Measurements from ENCODE around the gene FCER1G.
"Not testable (repeated sequence)": the region's sequence is repeated elsewhere in the genome, so short reads cannot be mapped to it uniquely, and the experiment has no call there.

The FCER1G gene

GRCh38 chr1:161244888-161245287 is 29.8 kb downstream of the FCER1G start:
- no peak overlapping the region for H3K27ac ChIP-seq (ENCODE audit: low read depth, low read length, poor library complexity, severe bottlenecking)
- H2AFZ ChIP-seq (ENCODE audit: low read length), result no peak overlapping the region
- no peak overlapping the region for H3K9ac ChIP-seq (ENCODE audit: low read length)
- H3K4me1 ChIP-seq (ENCODE audit: insufficient read depth, low read length, severe bottlenecking), result no peaks in the 10 kb centered on the region
- no peaks in the 10 kb centered on the region for H3K9me2 ChIP-seq (ENCODE audit: low read depth, low read length)
- H3K27me3 ChIP-seq (ENCODE audit: insufficient read depth, low read length), result no peaks in the 10 kb centered on the region
- H3K4me2 ChIP-seq (ENCODE audit: low read length), result no peak overlapping the region
- no peaks in the 10 kb centered on the region for H4K20me1 ChIP-seq (ENCODE audit: insufficient read depth, low read length)
- H3F3A ChIP-seq (ENCODE audit: insufficient read depth, low read length), result no peaks in the 10 kb centered on the region
- TF ChIP-seq EZH2 (IDR thresholded peaks at IDR 0.05; ENCODE audit: borderline replicate concordance, low read length) (no peak), CTCF (IDR thresholded peaks at IDR 0.05; ENCODE audit: low read length) (no peak)
- no peaks in the 10 kb centered on the region for H3K9me3 ChIP-seq (ENCODE audit: low read length)
- no peaks in the 10 kb centered on the region for H3K36me3 ChIP-seq (ENCODE audit: insufficient read depth, low read length)
- H3K4me3 ChIP-seq (ENCODE audit: low read depth, low read length, poor library complexity, severe bottlenecking), result no peak overlapping the region
- no peaks in the 10 kb centered on the region for H3K79me2 ChIP-seq (ENCODE audit: insufficient read depth, low read length)

- not testable (repeated sequence) for H3K27ac ChIP-seq (ENCODE audit: low read depth, low read length, poor library complexity, severe bottlenecking); H3K36me3 ChIP-seq (ENCODE audit: insufficient read depth, low read length); H3K27me3 ChIP-seq (ENCODE audit: insufficient read depth, low read length); H3K9me2 ChIP-seq (ENCODE audit: low read depth, low read length); H3F3A ChIP-seq (ENCODE audit: insufficient read depth, low read length); H3K4me1 ChIP-seq (ENCODE audit: insufficient read depth, low read length, severe bottlenecking); H4K20me1 ChIP-seq (ENCODE audit: insufficient read depth, low read length); H3K4me3 ChIP-seq (ENCODE audit: low read depth, low read length, poor library complexity, severe bottlenecking); H3K9me3 ChIP-seq (ENCODE audit: low read length); H3K79me2 ChIP-seq (ENCODE audit: insufficient read depth, low read length); H3K9ac ChIP-seq (ENCODE audit: low read length); H3K4me2 ChIP-seq (ENCODE audit: low read length); H2AFZ ChIP-seq (ENCODE audit: low read length)
Observed at GRCh38 chr1:161250100-161250499, 35.0 kb downstream of the FCER1G start.

DNA sequence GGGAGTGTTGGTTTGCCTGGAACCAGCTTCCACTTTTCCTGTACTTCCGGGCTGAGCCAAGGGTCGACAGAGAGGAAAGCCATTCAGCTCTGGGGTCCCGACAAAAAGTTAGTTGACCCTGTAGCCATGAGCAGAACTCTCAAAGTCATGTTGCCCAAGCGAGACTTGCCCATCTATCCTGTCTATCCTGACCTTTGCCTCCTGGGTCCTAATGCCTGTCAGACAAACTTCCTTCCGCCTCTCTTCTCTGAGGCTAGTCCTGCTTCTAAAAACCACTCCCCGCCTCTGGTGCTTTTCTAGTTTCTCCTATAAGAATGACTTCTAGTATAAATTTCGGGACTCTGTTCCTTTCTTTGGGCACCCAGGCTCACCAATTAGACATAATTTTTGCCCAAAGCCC is 35.7 kb downstream of the FCER1G start:
- Histone ChIP-seq H3F3A (ENCODE audit: insufficient read depth, low read length) (no peaks in the 10 kb centered on the region), H2AFZ (ENCODE audit: low read length) (no peak overlapping the region)

More for the DNA sequence above, 35.7 kb downstream of the FCER1G start:
- H3K27me3 ChIP-seq (ENCODE audit: insufficient read depth, low read length), result peaks cover 6% of the 10 kb centered on the region; the same call in 1 of the 2 replicates
- H3K9me3 ChIP-seq (ENCODE audit: low read length), result no peaks in the 10 kb centered on the region
- H4K20me1 ChIP-seq (ENCODE audit: insufficient read depth, low read length), result no peaks in the 10 kb centered on the region
- H3K9me2 ChIP-seq (ENCODE audit: low read depth, low read length), result no peaks in the 10 kb centered on the region
- TF ChIP-seq EZH2 (IDR thresholded peaks at IDR 0.05; ENCODE audit: borderline replicate concordance, low read length) (no peak), CTCF (IDR thresholded peaks at IDR 0.05; ENCODE audit: low read length) (no peak)
- no peak overlapping the region for H3K27ac ChIP-seq (ENCODE audit: low read depth, low read length, poor library complexity, severe bottlenecking)
- no peak overlapping the region for H3K4me2 ChIP-seq (ENCODE audit: low read length)
- H3K79me2 ChIP-seq (ENCODE audit: insufficient read depth, low read length), result no peaks in the 10 kb centered on the region
- H3K4me1 ChIP-seq (ENCODE audit: insufficient read depth, low read length, severe bottlenecking), result no peaks in the 10 kb centered on the region
- no peak overlapping the region for H3K4me3 ChIP-seq (ENCODE audit: low read depth, low read length, poor library complexity, severe bottlenecking)
- H3K36me3 ChIP-seq (ENCODE audit: insufficient read depth, low read length), result no peaks in the 10 kb centered on the region
- H3K9ac ChIP-seq (ENCODE audit: low read length), result no peak overlapping the region
